OCI-LY3 (cell line): Measurements from ENCODE around the gene TCF7.

Source experiments
- CTCF ChIP-seq: fragments of 200-600, 300-600 bp; sonication (generic); IDR thresholded peaks from 2 replicates; pipeline ENCODE4 v1.5.1; 2014; ENCODE audit warnings: antibody characterized with exemption, low read length, low read depth
- EZH2phosphoT487 ChIP-seq: fragments of 200-600 bp; shearing (Covaris generic); IDR thresholded peaks from 2 replicates; pipeline ENCODE4 v1.6.1; 2018; ENCODE audit warnings: antibody characterized with exemption, mixed run types, low read depth

- no peak for TF ChIP-seq CTCF
- TF ChIP-seq EZH2phosphoT487, result no peak
These were observed 34.6 kb downstream of the TCF7 start for GRCh38 chr5:134148986-134149539.
